Body of pancreas (tissue), 4 donors: ENCODE data around the gene ARHGAP6. TPM values are rescaled to one million over a fixed set of nuclear protein-coding genes. Genes with fewer than 3 reads are reported as not detected.
A peak's percentile ranks its signal among the peaks of the same experiment; 100 is the strongest.
"Not testable (repeated sequence)": the region's sequence is repeated elsewhere in the genome, so short reads cannot be mapped to it uniquely, and the experiment has no call there.

Experiments
- ATAC-seq: fragments of 150-250 bp; one replicate; pipeline ENCODE4 v1.9.1; 2016
- DNase-seq, 4 donors: peaks; one replicate each; pipeline ENCODE4 v3.0.0-alpha.2; 2019
- H3K27ac ChIP-seq, 4 donors: fragments of 200-600 bp; sonication (generic); 1 replicate in 3 of 4; 2 replicates in 1 of 4; pipeline versions ENCODE4 v1.5.1 to v1.6.1; 2016 to 2019; ENCODE audit warnings: mild to moderate bottlenecking in 1 of 4, mixed read lengths in 1 of 4, moderate library complexity in 1 of 4
- H3K27me3 ChIP-seq, 2 donors: fragments of 200-600 bp; sonication (generic); one replicate each; pipeline ENCODE4 v1.6.0; 2016; ENCODE audit warnings: mild to moderate bottlenecking in 1 of 2
- H3K36me3 ChIP-seq, 2 donors: fragments of 200-600 bp; sonication (generic); replicated peaks in 1 of 2; 2 replicates each; pipeline ENCODE4 v1.5.1; 2016; ENCODE audit warnings: low read depth in 2 of 2; ENCODE audit not compliant: insufficient read depth in 1 of 2
- H3K4me1 ChIP-seq: fragments of 200-600 bp; sonication (generic); one replicate; pipeline ENCODE4 v1.6.0; 2016
- H3K4me3 ChIP-seq, 2 donors: fragments of 200-600 bp; sonication (generic); 1 replicate in 1 of 2; 2 replicates in 1 of 2; pipeline ENCODE4 v1.5.1; 2016 to 2019
- H3K9me3 ChIP-seq, 3 donors: fragments of 200-600 bp; sonication (generic); 1 replicate in 2 of 3; 2 replicates in 1 of 3; pipeline ENCODE4 v1.5.1; 2016
- POLR2A ChIP-seq, 3 donors: fragments of 450-650 bp; IDR thresholded peaks; one replicate each; pipeline ENCODE4 v1.6.1; 2016; ENCODE audit warnings: antibody characterized with exemption in 3 of 3, mild to moderate bottlenecking in 2 of 3
- WGBS, 2 donors: methylation state at CpG; one replicate each; pipeline ENCODE4 v1.1.5; 2017; 5-methylcytosine and 5-hydroxymethylcytosine counted together
- intact Hi-C: fragments of 100-400 bp; cut with DNase I; formaldehyde crosslinking; loops from one replicate; pipeline ENCODE4 v1.15.1; 2023
- total RNA-seq, 2 donors: library from RNA; depleted of rRNA; stranded (reverse); fragments of >200 nt; gene quantifications; one replicate each; pipeline ENCODE4 v1.1.0, GENCODE V29; 2016
- TF ChIP-seq, protein P1 (sequence below), 7 experiments: fragments of 450-650 bp in 4 of 7; fragments of 200-600 bp in 3 of 7; sonication (generic) in 3 of 7; IDR thresholded peaks; one replicate each; pipeline ENCODE4 v1.5.1; 2016 to 2019; ENCODE audit warnings: antibody characterized with exemption in 7 of 7

ARHGAP6 gene
- total RNA-seq, 2 donors from 2014 or later: 2.3 to 10.9 TPM

- no peaks in the 10 kb centered on the region for H3K9me3 ChIP-seq
- WGBS, 2 donors: 71 to 79% methylated on average over 3 of the region's 3 CpGs
- intact Hi-C loops: no loop called here
- DNase-seq (no peak), ATAC-seq (no peak)
- no peak for TF ChIP-seq POLR2A (IDR thresholded peaks at IDR 0.05)
- TF ChIP-seq, protein P1, sequence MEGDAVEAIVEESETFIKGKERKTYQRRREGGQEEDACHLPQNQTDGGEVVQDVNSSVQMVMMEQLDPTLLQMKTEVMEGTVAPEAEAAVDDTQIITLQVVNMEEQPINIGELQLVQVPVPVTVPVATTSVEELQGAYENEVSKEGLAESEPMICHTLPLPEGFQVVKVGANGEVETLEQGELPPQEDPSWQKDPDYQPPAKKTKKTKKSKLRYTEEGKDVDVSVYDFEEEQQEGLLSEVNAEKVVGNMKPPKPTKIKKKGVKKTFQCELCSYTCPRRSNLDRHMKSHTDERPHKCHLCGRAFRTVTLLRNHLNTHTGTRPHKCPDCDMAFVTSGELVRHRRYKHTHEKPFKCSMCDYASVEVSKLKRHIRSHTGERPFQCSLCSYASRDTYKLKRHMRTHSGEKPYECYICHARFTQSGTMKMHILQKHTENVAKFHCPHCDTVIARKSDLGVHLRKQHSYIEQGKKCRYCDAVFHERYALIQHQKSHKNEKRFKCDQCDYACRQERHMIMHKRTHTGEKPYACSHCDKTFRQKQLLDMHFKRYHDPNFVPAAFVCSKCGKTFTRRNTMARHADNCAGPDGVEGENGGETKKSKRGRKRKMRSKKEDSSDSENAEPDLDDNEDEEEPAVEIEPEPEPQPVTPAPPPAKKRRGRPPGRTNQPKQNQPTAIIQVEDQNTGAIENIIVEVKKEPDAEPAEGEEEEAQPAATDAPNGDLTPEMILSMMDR (IDR thresholded peaks at IDR 0.05): no peak
- H3K4me1 ChIP-seq: no peaks in the 10 kb centered on the region
- no peak overlapping the region for H3K4me3 ChIP-seq
- no peaks in the 10 kb centered on the region for H3K36me3 ChIP-seq
- H3K27me3 ChIP-seq: no peaks in the 10 kb centered on the region
- H3K27ac ChIP-seq: no peak overlapping the region
Observed at GRCh38 chrX:11509786-11510185, 155.9 kb downstream of the ARHGAP6 start.

DNA sequence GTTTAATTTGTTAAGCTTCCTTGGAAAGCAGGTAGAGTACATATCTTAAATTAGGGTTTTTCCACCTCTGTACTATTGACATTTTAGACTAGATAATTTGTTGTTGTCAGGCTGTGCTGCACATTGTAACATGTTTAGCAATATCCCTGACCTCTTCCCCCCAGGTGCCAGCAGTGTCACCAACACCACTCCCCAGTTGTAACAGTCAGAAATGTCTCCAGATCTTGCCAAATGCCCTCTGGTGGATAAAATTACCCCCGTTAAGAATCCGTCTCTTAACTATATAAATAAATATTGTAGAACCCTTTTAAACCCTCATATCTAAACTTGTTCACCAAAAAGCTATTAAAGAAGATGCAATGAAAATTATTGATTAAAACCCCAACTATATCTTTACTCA, 161.5 kb downstream of the ARHGAP6 start:
- no peaks in the 10 kb centered on the region for H3K27me3 ChIP-seq
- no peaks in the 10 kb centered on the region for H3K9me3 ChIP-seq
- H3K4me3 ChIP-seq: no peak overlapping the region
- H3K36me3 ChIP-seq: no peaks in the 10 kb centered on the region
- WGBS, 2 donors: 6 to 23% methylated on average over 2 of the region's 2 CpGs
- intact Hi-C loops: no loop called here
- DNase-seq: no peak
- no peaks in the 10 kb centered on the region for H3K4me1 ChIP-seq
- ATAC-seq: no peak
- TF ChIP-seq POLR2A (IDR thresholded peaks at IDR 0.05): no peak
- TF ChIP-seq, protein P1 (IDR thresholded peaks at IDR 0.05): peak in 2 of 7 experiments; percentile 3 to 14
- H3K27ac ChIP-seq: no peak overlapping the region

- ATAC-seq (no peak), DNase-seq (no peak)
- H3K27ac ChIP-seq: no peak overlapping the region
- no peaks in the 10 kb centered on the region for H3K9me3 ChIP-seq
- 58 to 64% methylated on average over 5 of the region's 5 CpGs for WGBS, 2 donors
- intact Hi-C loops: no loop called here
- no peak for TF ChIP-seq POLR2A (IDR thresholded peaks at IDR 0.05)
- TF ChIP-seq, protein P1 (IDR thresholded peaks at IDR 0.05): no peak
- H3K4me3 ChIP-seq: no peak overlapping the region
- H3K27me3 ChIP-seq: no peaks in the 10 kb centered on the region
- no peaks in the 10 kb centered on the region for H3K36me3 ChIP-seq
- no peaks in the 10 kb centered on the region for H3K4me1 ChIP-seq
Observed at GRCh38 chrX:11499076-11500044, 166.4 kb downstream of the ARHGAP6 start.

GRCh38 chrX:11491375-11491774, 174.3 kb downstream of the ARHGAP6 start:
- H3K36me3 ChIP-seq, intact Hi-C loops, H3K4me1 ChIP-seq, ATAC-seq, H3K27ac ChIP-seq, H3K27me3 ChIP-seq, DNase-seq, H3K9me3 ChIP-seq, H3K4me3 ChIP-seq: not testable (repeated sequence)
- 63 to 88% methylated on average over 2 of the region's 2 CpGs for WGBS, 2 donors

- TF ChIP-seq POLR2A (IDR thresholded peaks at IDR 0.05): no peak
- TF ChIP-seq, protein P1 (IDR thresholded peaks at IDR 0.05): no peak
- Histone ChIP-seq H3K9me3 (no peaks in the 10 kb centered on the region), H3K4me3 (no peak overlapping the region), H3K27me3 (no peaks in the 10 kb centered on the region), H3K36me3 (no peaks in the 10 kb centered on the region), H3K27ac (no peak overlapping the region), H3K4me1 (no peaks in the 10 kb centered on the region)
- DNase-seq: no peak
- intact Hi-C loops: no loop called here
- WGBS, 2 donors: 27 to 33% methylated on average over 1 of the region's 1 CpG
- ATAC-seq: no peak
Observed at GRCh38 chrX:11484290-11484689, 181.4 kb downstream of the ARHGAP6 start.
